H9 (cell line): ENCODE measurements around the gene SART1. TPM values are rescaled to one million over a fixed set of nuclear protein-coding genes. Genes with fewer than 3 reads are reported as not detected.

Experiments
- DNase-seq: peaks from one replicate; pipeline ENCODE4 v3.0.0-alpha.2; 2017
- H2AFZ ChIP-seq: one replicate; pipeline ENCODE4 v1.6.1; 2013; ENCODE audit warnings: mild to moderate bottlenecking, low read length, control low read depth, moderate library complexity
- H2AK5ac ChIP-seq: 2 replicates; pipeline ENCODE4 v1.6.1; 2013; ENCODE audit warnings: low read length, control low read depth, mixed read lengths; ENCODE audit not compliant: insufficient read length
- H2BK120ac ChIP-seq: one replicate; pipeline ENCODE4 v1.6.1; 2013; ENCODE audit warnings: low read depth, mild to moderate bottlenecking, low read length, control low read depth, inconsistent platforms; ENCODE audit not compliant: poor library complexity, severe bottlenecking
- H2BK12ac ChIP-seq: 2 replicates; pipeline ENCODE4 v1.6.1; 2013; ENCODE audit warnings: low read length, control low read depth, mixed read lengths, low read depth; ENCODE audit not compliant: insufficient read length
- H2BK15ac ChIP-seq: 2 replicates; pipeline ENCODE4 v1.6.1; 2013; ENCODE audit warnings: low read depth, low read length, control low read depth
- H2BK20ac ChIP-seq: one replicate; pipeline ENCODE4 v1.6.1; 2013; ENCODE audit warnings: low read depth, mild to moderate bottlenecking, low read length, control low read depth, inconsistent platforms; ENCODE audit not compliant: poor library complexity, severe bottlenecking
- H2BK5ac ChIP-seq: 2 replicates; pipeline ENCODE4 v1.6.1; 2013; ENCODE audit warnings: low read length, control low read depth, mixed read lengths; ENCODE audit not compliant: insufficient read length
- H3K14ac ChIP-seq: 2 replicates; pipeline ENCODE4 v1.6.1; 2013; ENCODE audit warnings: low read length, control low read depth; ENCODE audit not compliant: insufficient read depth
- H3K18ac ChIP-seq: 2 replicates; pipeline ENCODE4 v1.6.1; 2013; ENCODE audit warnings: low read depth, mild to moderate bottlenecking, mixed read lengths, low read length, control low read depth; ENCODE audit not compliant: insufficient read length
- H3K23ac ChIP-seq: 2 replicates; pipeline ENCODE4 v1.6.1; 2013; ENCODE audit warnings: low read length, control low read depth, mixed read lengths, low read depth; ENCODE audit not compliant: insufficient read length
- H3K23me2 ChIP-seq: 2 replicates; pipeline ENCODE4 v1.6.1; 2013; ENCODE audit warnings: low read depth, mild to moderate bottlenecking, mixed read lengths, low read length, control low read depth; ENCODE audit not compliant: insufficient read length, poor library complexity, severe bottlenecking
- H3K27ac ChIP-seq: 2 replicates; pipeline ENCODE4 v1.5.1; 2013; ENCODE audit warnings: low read length, control low read depth, mixed read lengths, low read depth; ENCODE audit not compliant: insufficient read length
- H3K27me3 ChIP-seq: 2 replicates; pipeline ENCODE4 v1.6.1; 2013; ENCODE audit warnings: low read length, control low read depth, inconsistent platforms; ENCODE audit not compliant: insufficient read depth
- H3K4ac ChIP-seq: 2 replicates; pipeline ENCODE4 v1.6.1; 2013; ENCODE audit warnings: low read depth, mild to moderate bottlenecking, control low read depth, inconsistent platforms, low read length, moderate library complexity
- H3K4me1 ChIP-seq: 2 replicates; pipeline ENCODE4 v1.6.1; 2013; ENCODE audit warnings: low read length, control low read depth, inconsistent platforms; ENCODE audit not compliant: insufficient read depth
- H3K4me2 ChIP-seq: 2 replicates; pipeline ENCODE4 v1.6.1; 2013; ENCODE audit warnings: low read length, control low read depth, mixed read lengths; ENCODE audit not compliant: insufficient read length, insufficient read depth
- H3K56ac ChIP-seq: 2 replicates; pipeline ENCODE4 v1.6.1; 2013; ENCODE audit warnings: low read depth, mild to moderate bottlenecking, mixed read lengths, low read length, control low read depth; ENCODE audit not compliant: insufficient read length
- H3K79me1 ChIP-seq: 2 replicates; pipeline ENCODE4 v1.6.1; 2013; ENCODE audit warnings: low read depth, mild to moderate bottlenecking, moderate library complexity, low read length, control low read depth, inconsistent platforms; ENCODE audit not compliant: insufficient read depth, poor library complexity, severe bottlenecking
- H3K79me2 ChIP-seq: 2 replicates; pipeline ENCODE4 v1.6.1; 2013; ENCODE audit warnings: low read length, control low read depth, inconsistent platforms; ENCODE audit not compliant: insufficient read depth
- H3K9ac ChIP-seq: 2 replicates; pipeline ENCODE4 v1.6.1; 2013; ENCODE audit warnings: low read length, control low read depth, mixed read lengths; ENCODE audit not compliant: insufficient read length; ENCODE audit errors: extremely low read depth
- H3K9me3 ChIP-seq: one replicate; pipeline ENCODE4 v1.6.1; 2013; ENCODE audit warnings: low read depth, low read length, inconsistent platforms; ENCODE audit not compliant: control insufficient read depth
- H3T11ph ChIP-seq: one replicate; pipeline ENCODE4 v1.6.1; 2013; ENCODE audit warnings: mild to moderate bottlenecking, low read length, control low read depth, inconsistent platforms
- H4K20me1 ChIP-seq: one replicate; pipeline ENCODE4 v1.6.1; 2013; ENCODE audit not compliant: control insufficient read depth, insufficient read length, insufficient read depth
- H4K5ac ChIP-seq: 2 replicates; pipeline ENCODE4 v1.6.1; 2013; ENCODE audit warnings: low read depth, mild to moderate bottlenecking, mixed read lengths, low read length, control low read depth; ENCODE audit not compliant: insufficient read length
- H4K8ac ChIP-seq: replicated peaks from 2 replicates; pipeline ENCODE4 v1.6.1; 2013; ENCODE audit warnings: low read length, control low read depth, mixed read lengths, low read depth; ENCODE audit not compliant: insufficient read length
- H4K91ac ChIP-seq: 2 replicates; pipeline ENCODE4 v1.6.1; 2013; ENCODE audit warnings: low read depth, mild to moderate bottlenecking, moderate library complexity, mixed read lengths, low read length, control low read depth; ENCODE audit not compliant: insufficient read length
- H3K27ac Mint-ChIP-seq, 3 experiments: 2 replicates in 2 of 3; 3 replicates in 1 of 3; pipeline ENCODE4 v1.8.0; 2020 to 2021; ENCODE audit warnings: mixed read lengths in 3 of 3, mild to moderate bottlenecking in 1 of 3, moderate library complexity in 1 of 3
- H3K27me3 Mint-ChIP-seq: 2 replicates; pipeline ENCODE4 v1.8.0; 2021; ENCODE audit warnings: low read depth, mild to moderate bottlenecking, moderate library complexity, mixed read lengths
- H3K36me3 Mint-ChIP-seq, 3 experiments: 2 replicates in 2 of 3; 3 replicates in 1 of 3; pipeline ENCODE4 v1.8.0; 2020 to 2021; ENCODE audit warnings: low read depth in 3 of 3, mixed read lengths in 3 of 3; ENCODE audit not compliant: insufficient read depth in 1 of 3
- H3K4me1 Mint-ChIP-seq, 2 experiments: 2 replicates each; pipeline ENCODE4 v1.8.0; 2020; ENCODE audit warnings: mixed read lengths in 2 of 2
- H3K4me3 Mint-ChIP-seq, 2 experiments: 2 replicates in 1 of 2; 3 replicates in 1 of 2; pipeline ENCODE4 v1.8.0; 2020 to 2021; ENCODE audit warnings: mild to moderate bottlenecking in 2 of 2, mixed read lengths in 2 of 2, moderate library complexity in 1 of 2
- H3K9me3 Mint-ChIP-seq, 2 experiments: 2 replicates in 1 of 2; 3 replicates in 1 of 2; pipeline ENCODE4 v1.8.0; 2020; ENCODE audit warnings: mild to moderate bottlenecking in 2 of 2, mixed read lengths in 2 of 2, moderate library complexity in 1 of 2
- whole genome bisulfite sequencing: extraction: QIAGEN DNeasy Blood & Tissue Kit; methylation state at CpG from one replicate; pipeline ENCODE4 v1.1.7; 2013; ENCODE audit warnings: missing lambda C conversion rate, low lambda C conversion rate, mixed read lengths; ENCODE audit not compliant: insufficient read length; ENCODE audit errors: extremely low coverage; 5-methylcytosine and 5-hydroxymethylcytosine counted together
- total RNA-seq: library from RNA; stranded (reverse); gene quantifications from 2 replicates; pipeline ENCODE4 v1.2.1, GENCODE V29; 2021
- TF ChIP-seq, protein P1 (sequence below): fragments of 200-600 bp; sonication (generic); conservative IDR thresholded peaks from 3 replicates; pipeline ENCODE4 v1.8.0; 2021; ENCODE audit warnings: antibody characterized with exemption, mild to moderate bottlenecking

Gene SART1
- total RNA-seq, 1 experiment from 2014 or later, result 52.0 TPM

DNA sequence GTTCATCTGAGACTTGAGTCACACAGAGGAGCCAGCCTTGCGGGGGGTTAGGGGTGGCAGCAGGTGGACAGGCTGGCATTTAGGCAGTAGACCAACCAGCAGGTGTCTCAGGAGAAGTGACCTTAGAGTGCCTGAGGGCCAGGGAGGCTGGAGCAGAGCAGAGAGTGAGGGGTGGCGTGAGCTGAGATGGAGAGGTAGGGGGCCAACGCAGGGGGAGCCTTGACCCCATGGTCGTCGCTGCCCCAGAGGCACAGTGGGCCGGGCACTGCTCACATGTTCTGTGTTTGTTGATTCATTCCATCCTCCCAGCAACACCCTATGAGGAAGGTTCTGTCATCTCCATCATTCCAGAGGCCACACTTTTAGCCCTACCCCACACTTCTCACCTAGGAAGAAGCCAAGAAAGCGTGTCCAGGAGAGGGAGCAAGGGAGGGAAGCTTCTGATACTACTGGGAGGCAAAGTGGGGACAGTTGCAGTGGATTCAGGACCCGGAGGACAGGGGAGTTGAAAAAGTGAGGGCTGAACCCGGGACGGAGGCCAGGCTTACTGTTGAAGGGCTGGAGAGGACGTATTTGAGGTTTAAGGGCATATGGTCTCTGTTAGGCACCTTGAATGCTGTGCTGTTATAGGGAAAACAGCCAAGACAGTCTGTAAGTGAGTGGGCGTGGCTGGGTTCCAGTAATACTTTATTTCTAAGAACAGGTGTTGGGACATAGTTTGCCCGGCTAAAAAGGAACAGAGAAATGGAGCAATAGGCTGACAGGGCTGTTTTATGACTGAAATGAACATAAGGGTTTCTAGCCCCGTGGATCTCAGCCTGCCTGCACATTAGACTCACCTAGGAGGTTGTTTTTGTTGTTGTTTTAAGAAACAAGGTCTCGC lies 7.3 kb downstream of the SART1 start:
- no peak overlapping the region for H4K5ac ChIP-seq
- no peaks in the 10 kb centered on the region for H3K23me2 ChIP-seq
- no peaks in the 10 kb centered on the region for H4K20me1 ChIP-seq
- H3K56ac ChIP-seq, result no peak overlapping the region
- no peak overlapping the region for H2BK20ac ChIP-seq
- H3K27ac Mint-ChIP-seq, result peak overlapping the region in 1 of 3 experiments; percentile 33; a peak in 4 of 7 replicates
- H3K4me2 ChIP-seq, result no peak overlapping the region
- H2BK15ac ChIP-seq, result no peak overlapping the region
- H3K27ac ChIP-seq, result no peak overlapping the region
- peaks cover 5 to 6% of the 10 kb centered on the region in 2 experiments for H3K4me1 Mint-ChIP-seq
- no peak overlapping the region for H2AK5ac ChIP-seq
- no peaks in the 10 kb centered on the region for H3K9me3 Mint-ChIP-seq
- H2BK12ac ChIP-seq, result no peak overlapping the region
- no peaks in the 10 kb centered on the region for H3K79me2 ChIP-seq
- H3T11ph ChIP-seq, result no peak overlapping the region
- no peak overlapping the region for H3K23ac ChIP-seq
- no CpG with 5 or more reads among the region's 15 CpGs for WGBS
- H3K27me3 ChIP-seq, result no peaks in the 10 kb centered on the region
- H3K4me1 ChIP-seq, result no peaks in the 10 kb centered on the region
- H3K14ac ChIP-seq, result no peak overlapping the region
- no peak overlapping the region for H4K91ac ChIP-seq
- H3K9ac ChIP-seq, result no peak overlapping the region
- H2BK5ac ChIP-seq, result no peak overlapping the region
- peaks cover 63 to 86% (median 84%) of the 10 kb centered on the region in 3 experiments for H3K36me3 Mint-ChIP-seq
- H3K9me3 ChIP-seq, result no peaks in the 10 kb centered on the region
- H3K4me3 Mint-ChIP-seq, result no peak overlapping the region
- H3K79me1 ChIP-seq, result no peaks in the 10 kb centered on the region
- H3K18ac ChIP-seq, result no peak overlapping the region
- H2AFZ ChIP-seq, result no peak overlapping the region
- H2BK120ac ChIP-seq, result no peak overlapping the region
- no peak for DNase-seq
- no peak overlapping the region for H3K4ac ChIP-seq
- TF ChIP-seq, protein P1, sequence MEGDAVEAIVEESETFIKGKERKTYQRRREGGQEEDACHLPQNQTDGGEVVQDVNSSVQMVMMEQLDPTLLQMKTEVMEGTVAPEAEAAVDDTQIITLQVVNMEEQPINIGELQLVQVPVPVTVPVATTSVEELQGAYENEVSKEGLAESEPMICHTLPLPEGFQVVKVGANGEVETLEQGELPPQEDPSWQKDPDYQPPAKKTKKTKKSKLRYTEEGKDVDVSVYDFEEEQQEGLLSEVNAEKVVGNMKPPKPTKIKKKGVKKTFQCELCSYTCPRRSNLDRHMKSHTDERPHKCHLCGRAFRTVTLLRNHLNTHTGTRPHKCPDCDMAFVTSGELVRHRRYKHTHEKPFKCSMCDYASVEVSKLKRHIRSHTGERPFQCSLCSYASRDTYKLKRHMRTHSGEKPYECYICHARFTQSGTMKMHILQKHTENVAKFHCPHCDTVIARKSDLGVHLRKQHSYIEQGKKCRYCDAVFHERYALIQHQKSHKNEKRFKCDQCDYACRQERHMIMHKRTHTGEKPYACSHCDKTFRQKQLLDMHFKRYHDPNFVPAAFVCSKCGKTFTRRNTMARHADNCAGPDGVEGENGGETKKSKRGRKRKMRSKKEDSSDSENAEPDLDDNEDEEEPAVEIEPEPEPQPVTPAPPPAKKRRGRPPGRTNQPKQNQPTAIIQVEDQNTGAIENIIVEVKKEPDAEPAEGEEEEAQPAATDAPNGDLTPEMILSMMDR, result no peak
- no peak overlapping the region for H4K8ac ChIP-seq
- no peaks in the 10 kb centered on the region for H3K27me3 Mint-ChIP-seq
